K562 (cell line): ENCODE results near the gene TAX1BP1. TPM values are rescaled to one million over a fixed set of nuclear protein-coding genes. Genes with fewer than 3 reads are reported as not detected.

ENCODE experiments used
- ATAC-seq: fragments of 200-7000 bp; cut with Tn5 transposase; 3 replicates; pipeline ENCODE4 v1.9.1; 2020; ENCODE audit warnings: moderate library complexity
- BruUV-seq: library from RNA; stranded (reverse); fragments of 400-500 nt; replicated peaks from 2 replicates; lab custom pipeline; 2021; lab: Mats Ljungman, UMichigan
- CTCF ChIA-PET: fragments of 300-600 bp; formaldehyde crosslinking; extraction: SDS; loops from one replicate; lab custom pipeline; 2021; ENCODE audit warnings: low intra/inter-chr PET ratio; lab: Yijun Ruan, JAX
- POLR2A ChIA-PET: fragments of 300-600, 350-650 bp; sonication (Branson Sonifier 250); formaldehyde crosslinking; extraction: SDS; loops from one replicate; lab custom pipeline; 2021; ENCODE audit warnings: antibody characterized with exemption, inconsistent platforms; lab: Yijun Ruan, JAX
- DNase-seq, 4 experiments: peaks; one replicate each; pipeline versions ENCODE4 v3.0.0 to v3.0.0-alpha.2; 2011 to 2018; ENCODE audit warnings: low spot score in 3 of 4, mixed read lengths in 3 of 4; ENCODE audit errors: extremely low read depth in 1 of 4
- FAIRE-seq: peaks from 2 replicates; lab custom pipeline; 2011; peaks lifted over from hg19 to GRCh38; lab: Jason Lieb, UNC
- H2AFZ ChIP-seq: 2 replicates; pipeline ENCODE4 v1.6.0; 2011; ENCODE audit warnings: low read depth, low read length, control low read depth, inconsistent platforms
- H3K27ac ChIP-seq: fragments of 200-600 bp; 3 replicates; pipeline ENCODE4 v1.8.0; 2011; ENCODE audit warnings: low read depth, mild to moderate bottlenecking, control low read depth, inconsistent platforms, low read length, moderate library complexity, mixed read lengths; ENCODE audit errors: extremely low read depth
- H3K27me3 ChIP-seq, 2 experiments: fragments of 300-600 bp in 1 of 2; 2 replicates in 1 of 2; 3 replicates in 1 of 2; pipeline versions ENCODE4 v1.6.0 to v1.8.0; 2011; ENCODE audit warnings: inconsistent platforms in 2 of 2, low read length in 2 of 2, mild to moderate bottlenecking in 1 of 2, mixed read lengths in 1 of 2, moderate library complexity in 1 of 2; ENCODE audit not compliant: control insufficient read depth in 2 of 2, insufficient read depth in 2 of 2
- H3K36me3 ChIP-seq: fragments of 300-600 bp; 3 replicates; pipeline ENCODE4 v1.8.0; 2011; ENCODE audit warnings: mild to moderate bottlenecking, low read length, inconsistent platforms; ENCODE audit not compliant: control insufficient read depth, insufficient read depth
- H3K4me1 ChIP-seq, 2 experiments: fragments of 200-600 bp in 1 of 2; replicated peaks in 1 of 2; 2 replicates in 1 of 2; 3 replicates in 1 of 2; pipeline versions ENCODE4 v1.5.1 to v1.8.0; 2011; ENCODE audit warnings: inconsistent platforms in 2 of 2, low read length in 2 of 2, mild to moderate bottlenecking in 1 of 2, mixed read lengths in 1 of 2, moderate library complexity in 1 of 2; ENCODE audit not compliant: control insufficient read depth in 2 of 2, insufficient read depth in 2 of 2
- H3K4me2 ChIP-seq: 2 replicates; pipeline ENCODE4 v1.6.1; 2011; ENCODE audit warnings: low read length, control low read depth, inconsistent platforms, mixed read lengths; ENCODE audit not compliant: insufficient read depth
- H3K4me3 ChIP-seq: fragments of 200-600 bp; sonication (generic), shearing (Covaris generic); 2 replicates; pipeline ENCODE4 v1.5.1; 2016; ENCODE audit warnings: control low read depth, inconsistent platforms
- H3K79me2 ChIP-seq: fragments of 200-600 bp; 3 replicates; pipeline ENCODE4 v1.8.0; 2011; ENCODE audit warnings: low read length, inconsistent platforms; ENCODE audit not compliant: control insufficient read depth, insufficient read depth
- H3K9ac ChIP-seq, 2 experiments: 2 replicates each; pipeline versions ENCODE4 v1.6.0 to v1.6.1; 2011; ENCODE audit warnings: low read depth in 2 of 2, low read length in 2 of 2, control low read depth in 1 of 2, inconsistent platforms in 1 of 2, mild to moderate bottlenecking in 1 of 2, mixed read lengths in 1 of 2; ENCODE audit not compliant: insufficient read depth in 1 of 2
- H3K9me1 ChIP-seq: one replicate; pipeline ENCODE4 v1.6.0; 2011; ENCODE audit warnings: inconsistent platforms, mild to moderate bottlenecking, low read length, moderate library complexity; ENCODE audit not compliant: control insufficient read depth, insufficient read depth
- H3K9me3 ChIP-seq: replicated peaks from 2 replicates; pipeline ENCODE4 v1.5.1; 2011; ENCODE audit warnings: low read depth, low read length, inconsistent platforms; ENCODE audit not compliant: control insufficient read depth, insufficient read depth
- H4K20me1 ChIP-seq: replicated peaks from 2 replicates; pipeline ENCODE4 v1.6.1; 2011; ENCODE audit warnings: low read length, inconsistent platforms, mixed read lengths; ENCODE audit not compliant: control insufficient read depth, insufficient read depth
- ARID3B ChIP-seq: fragments of 250-450 bp; sonication (Bioruptor Pico); IDR thresholded peaks from 2 replicates; pipeline ENCODE4 v1.4.0; 2020; ENCODE audit warnings: borderline replicate concordance
- BRF2 ChIP-seq: IDR thresholded peaks from 3 replicates; pipeline ENCODE4 v1.6.1; 2011; ENCODE audit warnings: borderline replicate concordance, mild to moderate bottlenecking; ENCODE audit not compliant: insufficient read length, insufficient read depth
- CREB3L1 ChIP-seq: fragments of 450-650 bp; IDR thresholded peaks from 2 replicates; pipeline ENCODE4 v1.6.1; 2014; ENCODE audit warnings: low read depth, mild to moderate bottlenecking, moderate library complexity, borderline replicate concordance
- DDX20 ChIP-seq: fragments of 450-650 bp; IDR thresholded peaks from 2 replicates; pipeline ENCODE4 v1.6.1; 2016; ENCODE audit warnings: missing genetic modification characterization, low read depth, mild to moderate bottlenecking, missing compliant biosample characterization, moderate library complexity
- TFE3 ChIP-seq: fragments of 450-650 bp; formaldehyde crosslinking; IDR thresholded peaks from 2 replicates; pipeline ENCODE4 v1.4.0; 2020; ENCODE audit warnings: mild to moderate bottlenecking, mixed read lengths
- ZC3H4 ChIP-seq: sonication (generic); formaldehyde crosslinking; IDR thresholded peaks from 2 replicates; pipeline ENCODE4 v1.9.0; 2021; ENCODE audit warnings: missing genetic modification reagents, borderline replicate concordance
- ZMIZ1 ChIP-seq, 2 experiments: fragments of 150-350 bp in 1 of 2; IDR thresholded peaks; 2 replicates each; pipeline ENCODE4 v1.6.1; 2012 to 2016; ENCODE audit warnings: low read depth in 2 of 2, low read length in 2 of 2, mild to moderate bottlenecking in 1 of 2, moderate library complexity in 1 of 2
- ZNF253 ChIP-seq: fragments of 250-450 bp; sonication (Bioruptor Pico); conservative IDR thresholded peaks from 2 replicates; pipeline ENCODE4 v1.6.1; 2021; ENCODE audit warnings: mild to moderate bottlenecking
- WGBS: fragments of 100-300 bp; shearing (Covaris generic); methylation state at CpG from one replicate; pipeline ENCODE4 v1.1.6; 2016; ENCODE audit warnings: low coverage, mixed read lengths; ENCODE audit not compliant: insufficient coverage; ENCODE audit errors: missing lambda C conversion rate; 5-methylcytosine and 5-hydroxymethylcytosine counted together
- in situ Hi-C: fragments of 300-500 bp; cut with MboI; formaldehyde crosslinking; loops from 4 replicates; pipeline ENCODE4 v1.15.0; 2018; ENCODE audit warnings: inconsistent platforms, mixed read lengths
- intact Hi-C: fragments of 100-400 bp; cut with micrococcal nuclease; formaldehyde crosslinking; loops from 2 replicates; pipeline ENCODE4 v1.14.2; 2022
- polyA plus RNA-seq, 8 experiments: library from polyadenylated mRNA; depleted of rRNA in 4 of 8; stranded (reverse) in 5 of 8; unstranded in 3 of 8; fragments of >200 nt; fragmentation: Nextera tagmentation in 2 of 8; fragmentation: Illumina TruSeq in 1 of 8; extraction: Ambion mirVana in 2 of 8; extraction: Trizol in 1 of 8; gene quantifications; 2 replicates each; pipeline versions ENCODE4 v1.2.1 to v1.2.3, GENCODE V29; 2011 to 2014; ENCODE audit warnings: inconsistent platforms in 1 of 8, missing spikeins in 1 of 8
- total RNA-seq, 7 experiments: library from RNA; depleted of rRNA in 6 of 7; stranded (reverse); fragments of >200 nt in 6 of 7; fragmentation: Illumina TruSeq in 2 of 7; extraction: Trizol in 2 of 7; gene quantifications; 2 replicates each; pipeline versions ENCODE4 v1.2.1 to v1.2.3, GENCODE V29; 2011 to 2021; ENCODE audit warnings: low replicate concordance in 1 of 7

The TAX1BP1 gene
- total and polyA plus RNA-seq, 9 of the 15 experiments (the other 6 are each of a cell fraction or from before 2014, with no cell fraction given): 49.0 to 119 (median 75.9) TPM

- Histone ChIP-seq H3K4me2 (no peak overlapping the region), H3K27ac (no peak overlapping the region; the same call in 2 of the 3 replicates), H3K36me3 (no peaks in the 10 kb centered on the region), H2AFZ (no peak overlapping the region), H3K9me3 (no peaks in the 10 kb centered on the region), H3K9me1 (no peaks in the 10 kb centered on the region), H3K27me3 (peaks cover 10 to 21% of the 10 kb centered on the region in 2 experiments), H4K20me1 (no peaks in the 10 kb centered on the region), H3K4me1 (no peaks in the 10 kb centered on the region), H3K9ac (no peak overlapping the region), H3K79me2 (no peaks in the 10 kb centered on the region), H3K4me3 (no peak overlapping the region)
- ATAC-seq: peak; percentile 58
- intact Hi-C loops: no loop called here
- in situ Hi-C loops: no loop called here
- CTCF ChIA-PET: no interaction called here
- WGBS: 44% methylated on average over 7 of the region's 7 CpGs
- no TSS peak for BruUV-seq
- POLR2A ChIA-PET: interaction anchor here (0.9 kb wide), 1 partner anchor 172 kb away, joined by 3 read pairs; no protein-coding TSS in a partner anchor
- DNase-seq: no peak
- no peak for FAIRE-seq
- TF ChIP-seq DDX20 (tag) (no peak), BRF2 (no peak), TFE3 (no peak), ZMIZ1 (IDR thresholded peaks at IDR 0.05; ENCODE audit: low read depth in 2 of 2, low read length in 2 of 2) (no peak), ARID3B (CRISPR knock-in tag) (no peak), ZNF253 (no peak), CREB3L1 (no peak), ZC3H4 (CRISPR knock-in tag) (no peak)
Measured at GRCh38 chr7:27834179-27834921, 94.4 kb downstream of the TAX1BP1 start.
